SK-N-MC (cell line): Measurements from ENCODE around the gene PACRG.

Experiments used
- EZH2 ChIP-seq: fragments of 200-600 bp; sonication (generic); IDR thresholded peaks from one replicate; pipeline ENCODE4 v1.6.1; 2017; ENCODE audit warnings: antibody characterized with exemption
- POLR2AphosphoS5 ChIP-seq: IDR thresholded peaks from 2 replicates; pipeline ENCODE4 v1.6.1; 2012; ENCODE audit warnings: mild to moderate bottlenecking, low read depth, low read length, borderline replicate concordance

GRCh38 chr6:163289447-163289846 is 561.7 kb downstream of the PACRG start:
- TF ChIP-seq EZH2, result no peak
- TF ChIP-seq POLR2AphosphoS5, result no peak
